Natural killer cell treated with Interleukin-12 subunit alpha and Interleukin-12 subunit beta and Interleukin-15 and Interleukin-18, amount 100 ng/mL, for 72 hours (primary cell): Measurements from ENCODE around the gene STX2. TPM values are rescaled to one million over a fixed set of nuclear protein-coding genes. Genes with fewer than 3 reads are reported as not detected.
A peak's percentile ranks its signal among the peaks of the same experiment; 100 is the strongest.
"Not testable (repeated sequence)": the region's sequence is repeated elsewhere in the genome, so short reads cannot be mapped to it uniquely, and the experiment has no call there.

Source experiments
- ATAC-seq, 2 donors: fragments of 150-1000 bp; cut with Tn5 transposase in 1 of 2; sonication (Bioruptor Pico), chemical (Tn5 transposase) in 1 of 2; 2 replicates each; pipeline ENCODE4 v1.10.0; 2021
- DNase-seq: peaks from one replicate; pipeline ENCODE4 v3.0.0; 2022; ENCODE audit warnings: low spot score
- H3K27ac Mint-ChIP-seq, 2 donors: 1 replicate in 1 of 2; 2 replicates in 1 of 2; pipeline ENCODE4 v1.8.0; 2022; ENCODE audit warnings: mixed read lengths in 2 of 2, mild to moderate bottlenecking in 1 of 2, moderate library complexity in 1 of 2
- H3K27me3 Mint-ChIP-seq, 2 donors: 1 replicate in 1 of 2; 2 replicates in 1 of 2; pipeline ENCODE4 v1.8.0; 2022; ENCODE audit warnings: mixed read lengths in 2 of 2
- H3K36me3 Mint-ChIP-seq: one replicate; pipeline ENCODE4 v1.8.0; 2022; ENCODE audit warnings: mixed read lengths
- H3K4me1 Mint-ChIP-seq, 2 donors: 1 replicate in 1 of 2; 2 replicates in 1 of 2; pipeline ENCODE4 v1.8.0; 2022; ENCODE audit warnings: low read depth in 2 of 2, mixed read lengths in 2 of 2, mild to moderate bottlenecking in 1 of 2
- H3K4me3 Mint-ChIP-seq: one replicate; pipeline ENCODE4 v1.8.0; 2022; ENCODE audit warnings: mixed read lengths
- H3K9me3 Mint-ChIP-seq: 2 replicates; pipeline ENCODE4 v1.8.0; 2022; ENCODE audit warnings: mixed read lengths
- total RNA-seq, 2 donors: library from RNA; stranded (reverse); gene quantifications; one replicate each; pipeline ENCODE4 v1.2.3, GENCODE V29; 2022

Gene STX2
- total RNA-seq, 2 donors from 2014 or later: 9.0 to 16.4 TPM

DNA sequence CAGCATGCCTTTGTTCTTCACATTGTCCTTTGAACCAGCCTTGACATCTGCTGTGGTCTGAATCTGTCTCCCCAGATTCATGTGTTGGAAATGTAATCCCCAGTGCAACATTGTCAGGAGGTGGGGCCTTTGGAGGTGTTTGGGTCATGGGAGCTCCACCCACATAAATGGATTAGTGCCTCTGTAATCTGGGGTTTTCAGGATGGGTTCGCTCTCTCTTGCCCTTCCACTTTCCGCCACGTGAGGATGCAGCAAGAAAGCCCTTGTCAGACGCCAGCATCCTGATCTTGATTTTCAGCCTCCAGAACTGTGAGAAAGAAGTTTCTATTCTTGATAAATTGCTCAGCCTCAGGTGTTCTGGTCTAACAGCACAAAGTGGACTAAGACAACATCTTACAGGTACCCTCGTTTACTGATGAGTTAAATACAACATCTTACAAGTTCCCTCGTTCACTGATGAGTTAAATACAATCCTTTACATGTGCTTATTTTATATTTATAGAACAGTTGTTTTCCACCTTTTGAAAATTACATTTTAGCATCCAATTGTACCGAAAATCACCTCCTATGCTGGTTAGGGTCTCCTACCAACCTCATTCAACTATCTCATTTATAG, 68.5 kb downstream of the STX2 start:
- Mint-ChIP-seq H3K36me3 (no peaks in the 10 kb centered on the region), H3K27me3 (peaks cover 18 to 19% of the 10 kb centered on the region in 2 donors), H3K4me1 (peaks cover 0 to 2% of the 10 kb centered on the region in 2 donors), H3K4me3 (no peak overlapping the region), H3K27ac (no peak overlapping the region), H3K9me3 (no peaks in the 10 kb centered on the region)
- DNase-seq (no peak), ATAC-seq (no peak)

GRCh38 chr12:130768120-130768519, 70.9 kb downstream of the STX2 start:
- no peak for DNase-seq
- no peak overlapping the region for H3K27ac Mint-ChIP-seq
- no peaks in the 10 kb centered on the region for H3K9me3 Mint-ChIP-seq
- H3K4me3 Mint-ChIP-seq: no peak overlapping the region
- no peaks in the 10 kb centered on the region for H3K36me3 Mint-ChIP-seq
- H3K4me1 Mint-ChIP-seq: no peaks in the 10 kb centered on the region
- peaks cover 8 to 15% of the 10 kb centered on the region in 2 donors for H3K27me3 Mint-ChIP-seq
- ATAC-seq: peak in 1 of 2 donors; percentile 34

- Mint-ChIP-seq H3K27ac (no peak overlapping the region), H3K36me3 (no peaks in the 10 kb centered on the region), H3K9me3 (no peaks in the 10 kb centered on the region), H3K4me3 (no peak overlapping the region), H3K27me3 (peaks cover 6 to 10% of the 10 kb centered on the region in 2 donors), H3K4me1 (no peaks in the 10 kb centered on the region)
- DNase-seq: no peak
- no peak for ATAC-seq
These were observed 72.6 kb downstream of the STX2 start for GRCh38 chr12:130766470-130766869.

- H3K4me1 Mint-ChIP-seq: no peaks in the 10 kb centered on the region
- no peak overlapping the region for H3K4me3 Mint-ChIP-seq
- H3K9me3 Mint-ChIP-seq: no peaks in the 10 kb centered on the region
- ATAC-seq (no peak), DNase-seq (no peak)
- H3K36me3 Mint-ChIP-seq: no peaks in the 10 kb centered on the region
- peaks cover 0 to 3% of the 10 kb centered on the region in 2 donors for H3K27me3 Mint-ChIP-seq
- no peak overlapping the region for H3K27ac Mint-ChIP-seq
These were observed 73.8 kb downstream of the STX2 start for GRCh38 chr12:130765186-130765659.

DNA sequence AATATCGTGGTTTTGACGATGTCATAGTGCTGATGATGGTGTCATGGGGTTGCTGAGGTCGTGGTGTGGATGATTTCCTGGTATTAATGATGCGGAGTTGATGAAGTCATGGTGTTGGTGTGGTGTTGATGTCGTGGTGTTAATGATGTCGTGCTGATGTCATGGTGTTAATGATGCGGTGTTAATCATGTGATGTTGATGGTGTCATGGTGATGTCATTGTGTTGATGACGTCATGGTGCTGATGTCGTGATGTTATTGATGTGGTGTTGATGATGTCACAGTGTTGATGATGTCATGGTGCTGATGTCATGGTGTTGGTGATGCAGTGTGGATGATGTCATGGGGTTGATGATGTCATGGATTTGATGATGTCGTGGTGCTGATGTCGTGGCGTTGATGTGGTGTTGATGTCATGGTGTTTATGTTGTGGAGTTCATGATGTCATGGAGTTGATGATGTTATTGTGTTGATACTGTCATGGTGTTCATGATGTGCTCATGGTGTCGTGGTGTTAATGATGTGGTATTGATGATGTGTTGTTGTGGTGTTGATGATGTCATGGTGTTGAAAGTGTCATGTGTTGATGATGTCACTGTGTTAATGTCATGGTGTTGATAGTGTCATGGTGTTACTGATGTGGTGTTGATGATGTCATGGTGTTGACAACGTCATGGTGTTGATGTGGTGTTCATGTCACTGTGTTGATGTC, 74.4 kb downstream of the STX2 start:
- no peak for DNase-seq
- H3K27me3 Mint-ChIP-seq: peaks cover 0 to 3% of the 10 kb centered on the region in 2 donors
- no peaks in the 10 kb centered on the region for H3K4me1 Mint-ChIP-seq
- no peak for ATAC-seq
- no peaks in the 10 kb centered on the region for H3K9me3 Mint-ChIP-seq
- no peaks in the 10 kb centered on the region for H3K36me3 Mint-ChIP-seq
- H3K27ac Mint-ChIP-seq: no peak overlapping the region
- H3K4me3 Mint-ChIP-seq: no peak overlapping the region

DNA sequence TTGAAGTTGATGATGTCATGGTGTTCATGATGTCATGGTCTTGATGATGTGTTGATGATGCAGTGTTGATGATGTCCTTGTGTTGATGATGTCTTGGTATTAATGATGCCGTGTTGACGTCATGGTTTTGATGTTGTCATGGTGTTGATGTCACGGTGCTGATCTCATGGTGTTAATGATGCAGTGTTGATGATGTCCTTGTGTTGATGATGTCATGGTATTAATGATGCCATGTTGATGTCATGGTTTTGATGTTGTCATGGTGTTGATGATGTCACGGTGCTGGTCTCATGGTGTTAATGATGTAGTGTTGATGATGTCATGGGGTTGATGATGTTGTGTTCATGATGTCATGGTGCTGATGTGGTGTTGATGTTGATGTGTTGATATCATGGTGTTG, 75.0 kb downstream of the STX2 start:
- DNase-seq (no peak), ATAC-seq (no peak)
- H3K9me3 Mint-ChIP-seq: no peaks in the 10 kb centered on the region
- H3K4me1 Mint-ChIP-seq: no peaks in the 10 kb centered on the region
- H3K36me3 Mint-ChIP-seq: no peaks in the 10 kb centered on the region
- no peak overlapping the region for H3K27ac Mint-ChIP-seq
- no peak overlapping the region for H3K4me3 Mint-ChIP-seq
- peaks cover 0 to 3% of the 10 kb centered on the region in 2 donors for H3K27me3 Mint-ChIP-seq

- Mint-ChIP-seq H3K4me1 (no peaks in the 10 kb centered on the region), H3K27ac (no peak overlapping the region), H3K9me3 (no peaks in the 10 kb centered on the region), H3K4me3 (no peak overlapping the region), H3K36me3 (no peaks in the 10 kb centered on the region), H3K27me3 (peaks cover 0 to 3% of the 10 kb centered on the region in 2 donors)
- ATAC-seq (no peak), DNase-seq (no peak)
These were observed 76.8 kb downstream of the STX2 start for GRCh38 chr12:130762319-130762675.

- Mint-ChIP-seq H3K36me3 (no peaks in the 10 kb centered on the region), H3K4me1 (no peaks in the 10 kb centered on the region), H3K27me3 (peaks cover 0 to 3% of the 10 kb centered on the region in 2 donors), H3K9me3 (no peaks in the 10 kb centered on the region), H3K27ac (no peak overlapping the region), H3K4me3 (no peak overlapping the region)
- ATAC-seq: peak in 1 of 2 donors; percentile 36
- DNase-seq: no peak
These were observed 77.3 kb downstream of the STX2 start for GRCh38 chr12:130761537-130762318.

GRCh38 chr12:130754234-130754901, 84.7 kb downstream of the STX2 start:
- Mint-ChIP-seq H3K27me3 (peaks cover 0 to 8% of the 10 kb centered on the region in 2 donors), H3K27ac (peak overlapping the region; percentile 69 to 77), H3K4me1 (peaks cover 6 to 9% of the 10 kb centered on the region in 2 donors), H3K4me3 (no peak overlapping the region), H3K9me3 (peaks cover 6% of the 10 kb centered on the region), H3K36me3 (peaks cover 9% of the 10 kb centered on the region)
- no peak for ATAC-seq
- no peak for DNase-seq

- H3K9me3 Mint-ChIP-seq: peaks cover 6% of the 10 kb centered on the region
- peaks cover 9% of the 10 kb centered on the region for H3K36me3 Mint-ChIP-seq
- no peak overlapping the region for H3K27ac Mint-ChIP-seq
- no peak overlapping the region for H3K4me3 Mint-ChIP-seq
- H3K4me1 Mint-ChIP-seq: peaks cover 12 to 21% of the 10 kb centered on the region in 2 donors
- no peak for DNase-seq
- peak in 1 of 2 donors; percentile 50 for ATAC-seq
- H3K27me3 Mint-ChIP-seq: peaks cover 5 to 14% of the 10 kb centered on the region in 2 donors
These were observed 86.3 kb downstream of the STX2 start for GRCh38 chr12:130752692-130753230.

GRCh38 chr12:130752037-130752436, 87.0 kb downstream of the STX2 start:
- H3K36me3 Mint-ChIP-seq, ATAC-seq: not testable (repeated sequence)
- peaks cover 6 to 15% of the 10 kb centered on the region in 2 donors for H3K27me3 Mint-ChIP-seq

DNA sequence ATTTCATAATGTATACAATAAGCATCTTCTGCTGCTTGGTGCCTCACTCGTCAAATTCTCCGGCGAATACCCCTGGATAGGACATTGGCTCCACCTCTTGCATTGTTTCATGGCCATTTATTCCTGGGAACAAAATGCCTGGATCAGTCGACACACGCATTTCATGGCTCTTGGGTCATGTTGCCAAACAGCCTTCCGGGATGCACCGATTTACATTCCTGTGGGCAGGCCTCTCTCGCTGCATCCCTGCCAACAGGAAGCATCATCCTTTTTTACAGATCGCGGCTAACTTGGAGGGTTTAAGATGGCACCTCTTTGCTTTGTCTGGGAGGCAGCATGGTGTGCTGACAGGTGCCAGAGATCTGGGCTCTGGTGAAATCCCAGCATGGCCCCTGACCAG, 90.3 kb downstream of the STX2 start:
- Mint-ChIP-seq H3K9me3 (no peaks in the 10 kb centered on the region), H3K27ac (no peak overlapping the region), H3K36me3 (no peaks in the 10 kb centered on the region), H3K4me1 (peaks cover 6 to 14% of the 10 kb centered on the region in 2 donors), H3K4me3 (no peak overlapping the region), H3K27me3 (peaks cover 6 to 10% of the 10 kb centered on the region in 2 donors)
- DNase-seq (no peak), ATAC-seq (no peak)

More at GRCh38 chr12:130752037-130752436, 87.0 kb downstream of the STX2 start:
- not testable (repeated sequence) for DNase-seq, H3K27ac Mint-ChIP-seq, H3K9me3 Mint-ChIP-seq, H3K4me3 Mint-ChIP-seq
- H3K4me1 Mint-ChIP-seq: peaks cover 13 to 22% of the 10 kb centered on the region in 2 donors
